GM18867 (cell line): Measurements from ENCODE around the gene THSD7B.

ENCODE experiments used
- ATAC-seq: cut with Tn5 transposase; IDR thresholded peaks from one replicate; pipeline ENCODE4 v1.9.1; 2021; ENCODE audit warnings: mild to moderate bottlenecking, moderate library complexity; ENCODE audit not compliant: unreplicated experiment

The THSD7B gene

GRCh38 chr2:137348301-137348700, 583.0 kb downstream of the THSD7B start:
- ATAC-seq: no peak

GRCh38 chr2:137357634-137358033, 592.3 kb downstream of the THSD7B start:
- ATAC-seq: no peak

GRCh38 chr2:137367361-137367760, 602.0 kb downstream of the THSD7B start:
- no peak for ATAC-seq

- no peak for ATAC-seq
Measured at GRCh38 chr2:137369106-137369505, 603.8 kb downstream of the THSD7B start.

- no peak for ATAC-seq
Measured at GRCh38 chr2:137379186-137379585, 613.8 kb downstream of the THSD7B start.

GRCh38 chr2:137380610-137381009, 615.3 kb downstream of the THSD7B start:
- ATAC-seq: no peak

- no peak for ATAC-seq
Measured at GRCh38 chr2:137381731-137382130, 616.4 kb downstream of the THSD7B start.

GRCh38 chr2:137383391-137383790, 618.0 kb downstream of the THSD7B start:
- ATAC-seq: no peak

- ATAC-seq: no peak
Measured at GRCh38 chr2:137387044-137387443, 621.7 kb downstream of the THSD7B start.

GRCh38 chr2:137405496-137405895, 640.2 kb downstream of the THSD7B start:
- no peak for ATAC-seq

GRCh38 chr2:137411585-137411984, 646.2 kb downstream of the THSD7B start:
- ATAC-seq: no peak

- no peak for ATAC-seq
Measured at GRCh38 chr2:137420744-137421143, 655.4 kb downstream of the THSD7B start.

GRCh38 chr2:137435162-137435561, 669.8 kb downstream of the THSD7B start:
- ATAC-seq: no peak

- ATAC-seq: no peak
Measured at GRCh38 chr2:137437386-137437785, 672.0 kb downstream of the THSD7B start.

GRCh38 chr2:137444970-137445369, 679.6 kb downstream of the THSD7B start:
- ATAC-seq: no peak

GRCh38 chr2:137449454-137449853, 684.1 kb downstream of the THSD7B start:
- ATAC-seq: no peak

GRCh38 chr2:137454886-137455285, 689.5 kb downstream of the THSD7B start:
- no peak for ATAC-seq

GRCh38 chr2:137467246-137467862, 702.0 kb downstream of the THSD7B start:
- peak; percentile 92 for ATAC-seq

- no peak for ATAC-seq
Measured at GRCh38 chr2:137493261-137493660, 727.9 kb downstream of the THSD7B start.

GRCh38 chr2:137500599-137500998, 735.3 kb downstream of the THSD7B start:
- ATAC-seq: no peak

GRCh38 chr2:137507237-137507636, 741.9 kb downstream of the THSD7B start:
- no peak for ATAC-seq

- ATAC-seq: no peak
Measured at GRCh38 chr2:137508739-137509384, 743.5 kb downstream of the THSD7B start.

- no peak for ATAC-seq
Measured at GRCh38 chr2:137511526-137511925, 746.2 kb downstream of the THSD7B start.
